PC-9 (cell line): ENCODE results near the gene SLC29A4. TPM values are rescaled to one million over a fixed set of nuclear protein-coding genes. Genes with fewer than 3 reads are reported as not detected.

Source experiments
- BruUV-seq: library from RNA; stranded (reverse); fragments of 400-500 nt; replicated peaks from 2 replicates; lab custom pipeline; 2021; lab: Mats Ljungman, UMichigan
- CTCF ChIA-PET: fragments of 300-600 bp; sonication (Branson Sonifier 250); formaldehyde crosslinking; loops from one replicate; lab custom pipeline; 2022; ENCODE audit warnings: antibody characterized with exemption; lab: Charles Lee
- POLR2A ChIA-PET: fragments of 300-600 bp; sonication (Branson Sonifier 250); formaldehyde crosslinking; loops from one replicate; lab custom pipeline; 2022; ENCODE audit warnings: antibody characterized with exemption; ENCODE audit not compliant: unreplicated experiment; lab: Charles Lee
- DNase-seq, 2 experiments: peaks; one replicate each; pipeline versions ENCODE4 v3.0.0 to v3.0.0-alpha.2; 2015 to 2022; ENCODE audit warnings: mixed read lengths in 1 of 2
- H2AFZ ChIP-seq: fragments of 200-600 bp; sonication (generic); 2 replicates; pipeline ENCODE4 v1.8.1; 2017; ENCODE audit warnings: antibody characterized with exemption
- H3F3A ChIP-seq: fragments of 200-600 bp; sonication (generic); 2 replicates; pipeline ENCODE4 v1.8.1; 2017; ENCODE audit warnings: antibody characterized with exemption, mild to moderate bottlenecking, low read depth; ENCODE audit not compliant: insufficient read depth
- H3K27ac ChIP-seq: fragments of 200-600 bp; sonication (generic); 2 replicates; pipeline ENCODE4 v1.6.1; 2016; ENCODE audit warnings: mixed run types
- H3K27me3 ChIP-seq: fragments of 200-600 bp; sonication (generic); 2 replicates; pipeline ENCODE4 v1.6.1; 2016; ENCODE audit warnings: low read depth, mixed run types; ENCODE audit not compliant: insufficient read depth
- H3K36me3 ChIP-seq: fragments of 200-600 bp; sonication (generic); 2 replicates; pipeline ENCODE4 v1.6.1; 2016; ENCODE audit warnings: low read depth, mixed run types
- H3K4me1 ChIP-seq: fragments of 200-600 bp; sonication (generic); replicated peaks from 2 replicates; pipeline ENCODE4 v1.6.1; 2016; ENCODE audit warnings: mixed run types; ENCODE audit not compliant: insufficient read depth
- H3K4me2 ChIP-seq: fragments of 200-600 bp; sonication (generic); 2 replicates; pipeline ENCODE4 v1.6.1; 2017; ENCODE audit warnings: mixed run types
- H3K4me3 ChIP-seq: fragments of 200-600 bp; sonication (generic); 2 replicates; pipeline ENCODE4 v1.6.1; 2016; ENCODE audit warnings: mixed run types
- H3K79me2 ChIP-seq: fragments of 200-600 bp; sonication (generic); 2 replicates; pipeline ENCODE4 v1.6.1; 2017; ENCODE audit warnings: low read depth, mixed run types
- H3K9me2 ChIP-seq: fragments of 200-600 bp; sonication (generic); 2 replicates; pipeline ENCODE4 v1.8.1; 2017; ENCODE audit warnings: mild to moderate bottlenecking; ENCODE audit not compliant: insufficient read depth
- H3K9me3 ChIP-seq: fragments of 200-600 bp; sonication (generic); 2 replicates; pipeline ENCODE4 v1.8.1; 2016; ENCODE audit warnings: low read depth; ENCODE audit not compliant: insufficient read depth
- H4K20me1 ChIP-seq: fragments of 200-600 bp; sonication (generic); 2 replicates; pipeline ENCODE4 v1.8.1; 2017; ENCODE audit not compliant: insufficient read depth
- CTCF ChIP-seq: fragments of 200-600 bp; sonication (generic); conservative IDR thresholded peaks from 2 replicates; pipeline ENCODE4 v1.6.1; 2017; ENCODE audit warnings: mixed run types, antibody characterized with exemption, mild to moderate bottlenecking, moderate library complexity
- EZH2 ChIP-seq: fragments of 200-600 bp; sonication (generic); IDR thresholded peaks from 2 replicates; pipeline ENCODE4 v1.8.0; 2017; ENCODE audit warnings: antibody characterized with exemption, low read depth
- intact Hi-C: fragments of 100-400 bp; cut with micrococcal nuclease; formaldehyde crosslinking; loops from one replicate; pipeline ENCODE4 v1.10.0; 2022; ENCODE audit not compliant: unreplicated experiment
- total RNA-seq: library from RNA; stranded (reverse); gene quantifications from 2 replicates; pipeline ENCODE4 v1.2.3, GENCODE V29; 2021

Gene SLC29A4
- total RNA-seq, 1 experiment from 2014 or later, result 7.9 TPM

- H3K9me2 ChIP-seq, result no peaks in the 10 kb centered on the region
- no peak for DNase-seq
- no peak overlapping the region for H3K27ac ChIP-seq
- intact Hi-C loops, result no loop called here
- TF ChIP-seq EZH2 (no peak), CTCF (no peak)
- H3K79me2 ChIP-seq, result peaks cover 15% of the 10 kb centered on the region; the same call in 1 of the 2 replicates
- H3F3A ChIP-seq, result peaks cover 5% of the 10 kb centered on the region; the same call in 1 of the 2 replicates
- no TSS peak for BruUV-seq
- no peak overlapping the region for H2AFZ ChIP-seq
- no peak overlapping the region for H3K4me3 ChIP-seq
- ChIA-PET CTCF (no interaction called here), POLR2A (no interaction called here)
- H4K20me1 ChIP-seq, result peaks cover 69% of the 10 kb centered on the region
- no peaks in the 10 kb centered on the region for H3K4me1 ChIP-seq
- no peaks in the 10 kb centered on the region for H3K27me3 ChIP-seq
- peaks cover 12% of the 10 kb centered on the region; the same call in 1 of the 2 replicates for H3K36me3 ChIP-seq
- no peaks in the 10 kb centered on the region for H3K9me3 ChIP-seq
- H3K4me2 ChIP-seq, result no peak overlapping the region
Observed at GRCh38 chr7:5349005-5349380, 66.2 kb downstream of the SLC29A4 start.

- H3K79me2 ChIP-seq, result peaks cover 19% of the 10 kb centered on the region
- H3K4me2 ChIP-seq, result no peak overlapping the region
- BruUV-seq, result no TSS peak
- intact Hi-C loops, result no loop called here
- no peaks in the 10 kb centered on the region for H3K9me3 ChIP-seq
- no peak for DNase-seq
- peaks cover 5% of the 10 kb centered on the region; the same call in 1 of the 2 replicates for H3F3A ChIP-seq
- H4K20me1 ChIP-seq, result peaks cover 69% of the 10 kb centered on the region
- H3K27me3 ChIP-seq, result no peaks in the 10 kb centered on the region
- H3K4me3 ChIP-seq, result no peak overlapping the region
- no peaks in the 10 kb centered on the region for H3K9me2 ChIP-seq
- H2AFZ ChIP-seq, result no peak overlapping the region
- peaks cover 11% of the 10 kb centered on the region; the same call in 1 of the 2 replicates for H3K36me3 ChIP-seq
- TF ChIP-seq CTCF, result no peak
- no peak for TF ChIP-seq EZH2
- CTCF ChIA-PET, result no interaction called here
- no peaks in the 10 kb centered on the region for H3K4me1 ChIP-seq
- POLR2A ChIA-PET, result no interaction called here
- no peak overlapping the region for H3K27ac ChIP-seq
Observed at GRCh38 chr7:5349437-5350173, 66.9 kb downstream of the SLC29A4 start.

- intact Hi-C loops, result no loop called here
- Histone ChIP-seq H3K4me2 (no peak overlapping the region), H3F3A (peaks cover 5% of the 10 kb centered on the region; the same call in 1 of the 2 replicates), H3K79me2 (peaks cover 24% of the 10 kb centered on the region), H3K27ac (no peak overlapping the region), H4K20me1 (peaks cover 74% of the 10 kb centered on the region), H3K4me3 (no peak overlapping the region), H3K27me3 (no peaks in the 10 kb centered on the region), H3K9me3 (no peaks in the 10 kb centered on the region), H3K4me1 (no peaks in the 10 kb centered on the region), H2AFZ (no peak overlapping the region), H3K9me2 (no peaks in the 10 kb centered on the region), H3K36me3 (0 out of 2 replicates have a peak, but pooled peaks cover 9% of the 10 kb centered on the region)
- POLR2A ChIA-PET, result no interaction called here
- TF ChIP-seq EZH2, result no peak
- no peak for TF ChIP-seq CTCF
- DNase-seq, result no peak
- CTCF ChIA-PET, result no interaction called here
- no TSS peak for BruUV-seq
Observed at GRCh38 chr7:5350174-5350463, 67.4 kb downstream of the SLC29A4 start.
